ENCODE measurements around the gene SLC9A9. TPM values are rescaled to one million over a fixed set of nuclear protein-coding genes. Genes with fewer than 3 reads are reported as not detected.

Gene SLC9A9
- total RNA-seq, 2 donors from 2014 or later, result 1.3 to 3.7 TPM

DNA sequence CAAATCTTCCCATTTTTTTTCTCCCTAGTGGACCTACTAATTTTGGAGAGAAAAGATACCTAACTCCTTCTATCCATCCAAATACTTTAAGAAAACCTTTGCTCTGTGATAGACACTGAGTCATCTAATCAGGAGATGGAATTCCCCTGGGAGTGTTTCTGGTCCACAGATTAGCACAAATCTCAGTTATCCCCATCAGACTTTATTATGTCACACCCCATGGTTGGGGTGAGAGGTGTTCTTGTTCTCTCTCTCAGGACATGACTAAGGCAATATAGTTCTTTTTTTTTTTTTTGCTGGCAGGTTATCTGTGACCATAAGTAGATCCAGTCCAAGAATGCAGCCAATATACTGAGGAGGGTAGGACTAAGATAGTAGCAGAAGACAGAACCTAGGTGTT lies 15.8 kb downstream of the SLC9A9 start:
- no peaks in the 10 kb centered on the region for H3K27me3 ChIP-seq (ENCODE audit: control insufficient read depth, insufficient read depth, low read length, poor library complexity, severe bottlenecking)
- no peaks in the 10 kb centered on the region for H3K9me3 ChIP-seq (ENCODE audit: control insufficient read depth, low read length)
- H3K4me3 ChIP-seq (ENCODE audit: low read length), result no peak overlapping the region
- no peak for DNase-seq
- Mint-ChIP-seq H3K4me1 (peaks cover 7% of the 10 kb centered on the region), H3K4me3 (no peak overlapping the region), H3K36me3 (ENCODE audit: low read depth) (no peaks in the 10 kb centered on the region), H3K27me3 (ENCODE audit: insufficient read depth) (peaks cover 4% of the 10 kb centered on the region), H3K27ac (no peak overlapping the region), H3K9me3 (no peaks in the 10 kb centered on the region)
- H3K9ac ChIP-seq (ENCODE audit: extremely low read depth, low read length, poor library complexity, severe bottlenecking), result no peak overlapping the region
- no peaks in the 10 kb centered on the region for H3K4me1 ChIP-seq (ENCODE audit: control insufficient read depth, insufficient read depth, low read length)
- no peak overlapping the region for H3K27ac ChIP-seq (ENCODE audit: low read depth, low read length)
- no peaks in the 10 kb centered on the region for H3K36me3 ChIP-seq (ENCODE audit: control insufficient read depth, insufficient read depth, low read length)
- TF ChIP-seq, protein P1, sequence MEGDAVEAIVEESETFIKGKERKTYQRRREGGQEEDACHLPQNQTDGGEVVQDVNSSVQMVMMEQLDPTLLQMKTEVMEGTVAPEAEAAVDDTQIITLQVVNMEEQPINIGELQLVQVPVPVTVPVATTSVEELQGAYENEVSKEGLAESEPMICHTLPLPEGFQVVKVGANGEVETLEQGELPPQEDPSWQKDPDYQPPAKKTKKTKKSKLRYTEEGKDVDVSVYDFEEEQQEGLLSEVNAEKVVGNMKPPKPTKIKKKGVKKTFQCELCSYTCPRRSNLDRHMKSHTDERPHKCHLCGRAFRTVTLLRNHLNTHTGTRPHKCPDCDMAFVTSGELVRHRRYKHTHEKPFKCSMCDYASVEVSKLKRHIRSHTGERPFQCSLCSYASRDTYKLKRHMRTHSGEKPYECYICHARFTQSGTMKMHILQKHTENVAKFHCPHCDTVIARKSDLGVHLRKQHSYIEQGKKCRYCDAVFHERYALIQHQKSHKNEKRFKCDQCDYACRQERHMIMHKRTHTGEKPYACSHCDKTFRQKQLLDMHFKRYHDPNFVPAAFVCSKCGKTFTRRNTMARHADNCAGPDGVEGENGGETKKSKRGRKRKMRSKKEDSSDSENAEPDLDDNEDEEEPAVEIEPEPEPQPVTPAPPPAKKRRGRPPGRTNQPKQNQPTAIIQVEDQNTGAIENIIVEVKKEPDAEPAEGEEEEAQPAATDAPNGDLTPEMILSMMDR (conservative IDR thresholded peaks at IDR 0.05), result no peak

DNA sequence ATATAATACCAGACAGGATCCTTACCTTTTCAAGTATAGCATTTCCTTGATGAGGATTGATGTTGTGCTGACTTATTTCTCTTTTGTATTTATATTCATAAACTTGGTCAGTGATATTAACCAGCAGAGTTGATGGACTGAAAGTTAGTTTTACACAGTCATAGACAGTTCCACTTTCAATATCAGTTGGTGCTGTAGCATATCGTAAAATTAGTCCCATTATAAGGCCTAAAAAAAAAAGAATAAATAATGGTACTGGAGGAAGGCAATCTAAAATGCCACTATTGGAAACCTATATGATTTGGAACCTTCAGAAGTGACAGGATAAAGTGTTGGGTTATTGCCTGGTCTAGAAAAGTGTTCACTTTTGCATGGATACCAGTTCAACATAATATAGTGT lies 16.3 kb downstream of the SLC9A9 start:
- H3K36me3 Mint-ChIP-seq (ENCODE audit: low read depth), result no peaks in the 10 kb centered on the region
- H3K27me3 Mint-ChIP-seq (ENCODE audit: insufficient read depth), result peaks cover 4% of the 10 kb centered on the region
- H3K4me1 Mint-ChIP-seq, result peaks cover 7% of the 10 kb centered on the region

DNA sequence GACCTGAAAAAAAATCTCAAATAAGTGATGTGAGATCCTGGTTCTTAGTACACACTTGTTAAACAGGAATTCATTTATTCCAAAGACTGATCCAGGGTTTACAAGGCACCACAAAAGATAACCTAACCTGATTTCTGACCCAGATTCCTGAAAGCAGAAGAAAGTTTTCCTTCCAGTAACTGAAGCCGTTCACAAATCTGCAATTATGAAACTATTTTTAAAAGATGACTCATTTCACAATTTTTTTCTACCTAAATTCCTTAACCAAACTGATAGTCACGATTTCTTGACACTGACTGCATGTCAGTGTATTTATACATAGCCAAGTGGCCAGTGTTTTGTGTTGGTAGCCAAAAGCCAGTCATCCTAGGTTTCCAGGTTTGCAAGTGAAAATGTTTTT lies 17.1 kb downstream of the SLC9A9 start:
- peaks cover 4% of the 10 kb centered on the region for H3K27me3 Mint-ChIP-seq (ENCODE audit: insufficient read depth)
- no peak for DNase-seq
- no peaks in the 10 kb centered on the region for H3K9me3 Mint-ChIP-seq
- Histone ChIP-seq H3K36me3 (ENCODE audit: control insufficient read depth, insufficient read depth, low read length) (no peaks in the 10 kb centered on the region), H3K27ac (ENCODE audit: low read depth, low read length) (no peak overlapping the region), H3K9me3 (ENCODE audit: control insufficient read depth, low read length) (no peaks in the 10 kb centered on the region), H3K4me3 (ENCODE audit: low read length) (no peak overlapping the region), H3K27me3 (ENCODE audit: control insufficient read depth, insufficient read depth, low read length, poor library complexity, severe bottlenecking) (no peaks in the 10 kb centered on the region), H3K4me1 (ENCODE audit: control insufficient read depth, insufficient read depth, low read length) (no peaks in the 10 kb centered on the region), H3K9ac (ENCODE audit: extremely low read depth, low read length, poor library complexity, severe bottlenecking) (no peak overlapping the region)
- H3K36me3 Mint-ChIP-seq (ENCODE audit: low read depth), result no peaks in the 10 kb centered on the region
- no peak overlapping the region for H3K4me3 Mint-ChIP-seq
- H3K4me1 Mint-ChIP-seq, result peaks cover 7% of the 10 kb centered on the region
- TF ChIP-seq, protein P1 (conservative IDR thresholded peaks at IDR 0.05), result no peak
- no peak overlapping the region for H3K27ac Mint-ChIP-seq
- WGBS, 2 experiments (ENCODE audit: insufficient coverage in 1 of 2, insufficient read length in 1 of 2), result 93% methylated on average over 2 of the region's 2 CpGs; no CpG with 5 or more reads in 1 of the 2 experiments

More for the DNA sequence above, 16.3 kb downstream of the SLC9A9 start:
- Histone ChIP-seq H3K4me3 (ENCODE audit: low read length) (no peak overlapping the region), H3K4me1 (ENCODE audit: control insufficient read depth, insufficient read depth, low read length) (no peaks in the 10 kb centered on the region), H3K9ac (ENCODE audit: extremely low read depth, low read length, poor library complexity, severe bottlenecking) (no peak overlapping the region), H3K27me3 (ENCODE audit: control insufficient read depth, insufficient read depth, low read length, poor library complexity, severe bottlenecking) (no peaks in the 10 kb centered on the region), H3K9me3 (ENCODE audit: control insufficient read depth, low read length) (no peaks in the 10 kb centered on the region), H3K36me3 (ENCODE audit: control insufficient read depth, insufficient read depth, low read length) (no peaks in the 10 kb centered on the region), H3K27ac (ENCODE audit: low read depth, low read length) (no peak overlapping the region)
- Mint-ChIP-seq H3K9me3 (no peaks in the 10 kb centered on the region), H3K4me3 (no peak overlapping the region), H3K27ac (no peak overlapping the region)
- WGBS, 2 experiments (ENCODE audit: insufficient coverage in 1 of 2, insufficient read length in 1 of 2), result 100% methylated on average over 1 of the region's 1 CpG; no CpG with 5 or more reads in 1 of the 2 experiments
- no peak for DNase-seq
- TF ChIP-seq, protein P1 (conservative IDR thresholded peaks at IDR 0.05), result no peak
